ENCODE data around the gene IRF2.
"Not testable (repeated sequence)": the region's sequence is repeated elsewhere in the genome, so short reads cannot be mapped to it uniquely, and the experiment has no call there.

The IRF2 gene

GRCh38 chr4:184344435-184344834 lies 129.9 kb downstream of the IRF2 start:
- in situ Hi-C loops (cut with HindIII; ENCODE audit: low sequenced_read_pairs), result no loop called here
- H3K4me3 ChIP-seq (ENCODE audit: low read depth, low read length), result no peak overlapping the region
- DNase-seq (ENCODE audit: low read depth, low spot score), result no peak
- TF ChIP-seq CTCF (IDR thresholded peaks at IDR 0.05; ENCODE audit: low read depth, low read length), result no peak

DNA sequence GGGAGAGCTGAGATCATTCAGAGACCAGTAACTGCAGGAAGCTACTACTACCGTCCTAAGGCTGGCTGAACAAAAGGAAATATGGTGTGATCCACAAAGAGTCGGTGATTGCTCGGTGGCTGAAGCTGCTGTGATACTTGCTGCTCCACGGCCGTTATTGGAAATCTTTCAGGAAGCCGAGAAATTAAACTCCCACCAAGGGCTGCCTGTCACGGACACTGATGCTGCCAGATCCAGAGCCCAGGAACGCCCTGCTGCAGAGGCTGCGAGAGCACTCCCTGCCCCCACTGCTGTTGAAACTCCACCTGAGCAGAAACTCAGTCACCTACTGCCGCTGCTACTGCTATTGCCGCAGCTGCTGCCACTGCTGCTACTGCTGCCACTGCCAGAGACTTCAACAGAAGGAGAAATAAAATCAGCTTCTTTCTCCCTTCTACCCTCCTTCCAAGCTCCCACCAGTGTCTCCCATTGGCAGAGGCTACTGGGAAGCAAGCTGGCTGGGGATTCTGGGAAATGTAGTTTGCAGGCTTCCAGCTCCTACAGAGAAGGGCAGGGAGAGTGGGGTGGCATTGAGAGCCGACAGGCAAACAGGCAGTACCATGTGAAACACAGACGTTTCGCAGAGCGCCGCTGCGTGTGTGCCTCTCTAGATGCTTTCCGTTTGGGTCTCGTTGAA lies 130.7 kb downstream of the IRF2 start:
- TF ChIP-seq CTCF (IDR thresholded peaks at IDR 0.05; ENCODE audit: low read depth, low read length), result no peak
- peak overlapping the region; percentile 77 for H3K4me3 ChIP-seq (ENCODE audit: low read depth, low read length)
- in situ Hi-C loops (cut with HindIII; ENCODE audit: low sequenced_read_pairs), result no loop called here
- DNase-seq (ENCODE audit: low read depth, low spot score), result peak; percentile 74

GRCh38 chr4:184342857-184343237 lies 131.5 kb downstream of the IRF2 start:
- H3K4me3 ChIP-seq (ENCODE audit: low read depth, low read length); DNase-seq (ENCODE audit: low read depth, low spot score); in situ Hi-C loops (cut with HindIII; ENCODE audit: low sequenced_read_pairs): not testable (repeated sequence)

- in situ Hi-C loops (cut with HindIII; ENCODE audit: low sequenced_read_pairs), result no loop called here
- no peak for TF ChIP-seq CTCF (IDR thresholded peaks at IDR 0.05; ENCODE audit: low read depth, low read length)
- DNase-seq (ENCODE audit: low read depth, low spot score), result no peak
- H3K4me3 ChIP-seq (ENCODE audit: low read depth, low read length), result no peak overlapping the region
Observed at GRCh38 chr4:184342167-184342856, 132.0 kb downstream of the IRF2 start.

- DNase-seq (ENCODE audit: low read depth, low spot score); in situ Hi-C loops (cut with HindIII; ENCODE audit: low sequenced_read_pairs); H3K4me3 ChIP-seq (ENCODE audit: low read depth, low read length): not testable (repeated sequence)
Observed at GRCh38 chr4:184339398-184340193, 134.8 kb downstream of the IRF2 start.

DNA sequence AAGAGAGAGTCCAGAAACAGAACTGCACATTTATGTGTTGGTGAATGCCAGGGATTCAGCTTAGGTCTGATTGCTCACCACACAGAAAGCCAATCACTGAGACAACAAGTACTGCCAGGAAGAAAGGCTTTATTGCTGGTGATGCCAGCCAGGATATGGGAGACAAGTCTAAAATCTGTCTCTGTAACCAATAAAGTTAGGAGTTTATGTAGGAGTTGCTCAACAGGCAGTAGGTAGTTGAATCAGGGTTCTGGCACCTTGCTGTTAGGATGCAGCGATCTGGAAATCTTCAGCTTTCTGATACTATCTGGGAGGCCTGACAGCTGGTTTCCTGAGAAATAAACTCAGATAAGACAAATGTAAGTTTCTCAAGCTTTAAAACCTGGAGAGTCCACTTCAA lies 136.4 kb downstream of the IRF2 start:
- in situ Hi-C loops (cut with HindIII; ENCODE audit: low sequenced_read_pairs), result no loop called here
- DNase-seq (ENCODE audit: low read depth, low spot score), result no peak

More for the DNA sequence above, 136.4 kb downstream of the IRF2 start:
- H3K4me3 ChIP-seq (ENCODE audit: low read depth, low read length), result no peak overlapping the region
- TF ChIP-seq CTCF (IDR thresholded peaks at IDR 0.05; ENCODE audit: low read depth, low read length), result no peak
